ENCODE measurements around the gene TRIM17.
"Not testable (repeated sequence)": the region's sequence is repeated elsewhere in the genome, so short reads cannot be mapped to it uniquely, and the experiment has no call there.

The TRIM17 gene

GRCh38 chr1:228446852-228447251 is 30.2 kb upstream of the TRIM17 start:
- DNase-seq: no peak

DNA sequence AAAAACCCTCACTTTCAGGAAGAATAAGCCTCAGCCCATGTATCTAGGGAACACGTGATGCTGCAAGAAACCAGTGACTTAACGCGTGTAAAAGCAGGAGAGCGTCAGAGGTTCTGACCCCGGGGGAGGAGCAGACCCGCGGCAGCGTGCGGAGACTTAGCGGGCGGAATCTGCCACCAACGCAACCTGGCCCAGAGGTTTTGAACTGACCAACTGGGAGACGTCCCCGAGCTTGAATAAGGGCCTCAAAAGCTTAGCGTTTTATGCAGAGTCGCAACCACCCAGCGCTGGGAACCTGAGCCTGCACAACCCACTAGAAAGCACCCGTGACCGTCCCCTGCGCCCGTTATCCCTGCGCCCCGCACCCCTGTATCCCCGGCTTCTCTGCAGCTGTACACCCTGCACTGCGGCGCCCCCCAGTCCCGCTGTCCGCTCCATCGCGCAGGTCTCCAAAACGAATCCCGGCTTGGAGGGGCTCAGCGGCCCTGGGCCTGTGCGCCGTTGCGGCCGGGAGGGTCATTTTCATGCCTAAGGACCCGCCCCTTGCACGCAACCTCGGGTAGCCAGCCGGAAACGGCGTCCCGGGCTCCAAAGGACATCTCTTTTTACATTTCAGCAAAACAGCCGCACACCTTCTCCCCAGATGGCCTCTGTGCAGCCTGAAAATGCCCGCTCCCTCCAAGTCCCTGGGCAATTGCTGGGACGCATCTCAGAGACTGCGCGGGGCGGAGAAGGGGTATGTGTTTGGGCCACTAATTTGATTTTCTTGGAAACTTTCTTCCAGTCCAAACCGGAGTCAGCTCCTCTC is 29.4 kb upstream of the TRIM17 start:
- no peak for DNase-seq

GRCh38 chr1:228445490-228445842 is 28.8 kb upstream of the TRIM17 start:
- DNase-seq: no peak

DNA sequence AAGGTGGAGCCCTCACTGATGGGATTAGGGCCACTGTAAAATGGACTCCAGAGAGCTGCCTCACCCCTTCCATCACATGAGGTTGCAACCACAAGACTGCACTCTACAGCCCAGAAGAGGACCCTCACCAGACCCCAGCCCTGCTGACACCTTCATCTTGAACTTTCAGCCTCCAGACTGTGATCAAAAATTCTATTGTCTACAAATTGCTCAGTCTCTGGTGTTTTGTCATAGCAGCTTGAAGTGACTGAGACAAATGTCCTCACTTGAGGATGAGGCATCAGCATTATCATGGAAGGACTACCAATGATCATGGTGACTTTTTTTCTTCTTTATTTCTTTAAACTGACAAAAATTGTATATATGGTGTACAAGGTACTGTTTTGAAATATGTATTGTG is 26.7 kb upstream of the TRIM17 start:
- no peak for DNase-seq

DNA sequence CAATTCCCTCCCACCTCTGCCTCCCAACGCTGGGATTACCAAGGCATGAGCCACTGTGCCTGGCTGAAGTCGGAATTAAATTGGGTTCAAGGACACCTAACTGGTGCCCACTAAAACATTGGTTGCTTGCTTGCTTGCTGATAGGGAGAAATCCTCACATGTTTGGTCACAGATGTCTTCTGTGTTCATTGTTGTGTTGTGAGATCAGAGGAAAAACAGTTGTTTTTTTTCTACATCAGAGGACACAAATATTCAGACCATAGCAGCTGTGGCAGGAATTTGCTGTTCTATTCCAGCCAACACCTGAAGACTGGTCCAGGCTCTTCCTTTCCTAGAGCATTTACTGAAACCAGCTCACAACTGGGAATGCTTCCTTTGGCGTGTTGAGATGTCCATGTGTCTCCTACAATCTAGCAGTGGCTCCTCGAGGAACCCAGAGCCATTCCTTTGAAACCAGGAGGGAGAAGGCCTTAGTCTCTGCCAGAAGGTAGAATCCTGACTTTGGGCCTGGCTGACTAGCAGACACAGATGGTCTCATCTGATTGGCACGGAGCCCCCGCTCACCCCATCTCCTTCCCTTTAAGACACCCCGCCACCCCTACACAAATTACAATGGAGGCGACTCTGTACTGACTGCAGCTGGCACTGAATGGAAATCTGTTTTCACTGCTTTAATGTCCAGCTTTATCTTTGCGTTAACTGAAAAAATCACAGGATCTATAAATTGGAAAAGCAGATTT is 24.3 kb upstream of the TRIM17 start:
- no peak for DNase-seq

GRCh38 chr1:228438266-228438665 is 21.6 kb upstream of the TRIM17 start:
- DNase-seq: no peak

- no peak for DNase-seq
Observed at GRCh38 chr1:228437424-228437962, 20.8 kb upstream of the TRIM17 start.

- no peak for DNase-seq
Observed at GRCh38 chr1:228434689-228435088, 18.0 kb upstream of the TRIM17 start.

GRCh38 chr1:228433337-228434053 is 16.8 kb upstream of the TRIM17 start:
- not testable (repeated sequence) for DNase-seq

GRCh38 chr1:228430243-228430642 is 13.6 kb upstream of the TRIM17 start:
- DNase-seq: no peak

GRCh38 chr1:228429698-228430097 is 13.0 kb upstream of the TRIM17 start:
- no peak for DNase-seq

GRCh38 chr1:228429007-228429406 is 12.3 kb upstream of the TRIM17 start:
- DNase-seq: no peak

- no peak for DNase-seq
Observed at GRCh38 chr1:228428412-228428811, 11.8 kb upstream of the TRIM17 start.

DNA sequence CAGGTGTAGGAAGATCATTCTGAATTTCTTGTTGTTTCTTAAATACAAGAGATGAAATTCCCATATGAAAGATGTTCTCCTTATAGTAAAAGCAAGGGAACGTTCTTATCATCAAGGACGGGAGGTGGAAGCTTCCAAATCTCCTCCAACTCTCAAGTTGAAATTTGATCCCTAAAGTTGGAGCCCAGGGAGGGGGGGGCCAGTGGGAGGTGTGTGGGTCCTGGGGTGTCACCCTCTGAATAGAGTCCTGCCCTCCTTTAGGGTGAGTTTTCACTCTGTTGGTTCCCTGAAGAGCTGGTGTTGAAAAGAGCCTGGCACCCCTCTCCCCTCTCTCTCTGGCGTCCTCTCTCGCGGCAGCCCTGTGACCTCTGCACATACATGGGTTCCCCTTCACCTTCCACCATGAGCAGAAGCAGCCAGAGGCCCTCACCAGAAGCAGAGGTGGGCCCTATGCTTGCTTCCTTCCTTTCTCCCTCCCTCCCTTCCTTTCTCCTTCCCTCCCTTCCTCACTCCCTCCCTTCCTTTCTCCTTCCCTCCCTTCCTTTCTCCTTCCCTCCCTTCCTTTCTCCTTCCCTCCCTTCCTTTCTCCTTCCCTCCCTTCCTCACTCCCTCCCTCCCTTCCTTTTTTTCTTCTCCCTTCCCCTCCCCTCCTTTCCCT is 10.0 kb upstream of the TRIM17 start:
- DNase-seq: no peak

- no peak for DNase-seq
Observed at GRCh38 chr1:228424685-228425660, 8.3 kb upstream of the TRIM17 start.

DNA sequence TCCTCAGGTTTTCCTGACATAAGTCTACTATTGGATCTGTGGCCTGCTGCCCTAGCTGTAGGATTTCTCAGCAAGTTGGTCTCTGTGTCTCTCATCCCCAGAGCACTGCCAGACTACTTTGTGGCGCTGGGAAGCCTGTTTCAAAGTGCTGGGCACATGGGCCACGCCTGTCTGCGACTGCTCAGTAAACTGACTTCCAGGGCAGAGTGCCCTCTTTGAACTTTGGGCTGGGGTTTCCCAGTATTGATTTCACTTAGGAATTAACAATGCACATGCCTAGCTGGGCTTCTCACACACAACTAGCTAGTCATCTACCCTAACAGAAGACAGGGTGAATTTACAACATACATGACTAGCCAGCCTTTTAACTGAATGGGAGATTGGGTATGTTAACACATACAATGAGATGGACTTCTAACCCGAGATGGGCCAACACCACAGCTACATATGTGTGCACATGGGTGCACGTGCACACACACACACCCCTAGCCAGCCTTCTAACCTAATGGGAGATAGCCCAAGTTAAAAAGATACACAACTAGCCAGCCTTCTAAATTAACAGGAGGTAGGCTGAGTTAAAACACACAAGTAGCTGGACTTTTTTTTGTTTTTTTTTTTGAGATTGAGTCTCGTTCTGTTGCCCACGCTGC is 6.9 kb upstream of the TRIM17 start:
- no peak for DNase-seq

DNA sequence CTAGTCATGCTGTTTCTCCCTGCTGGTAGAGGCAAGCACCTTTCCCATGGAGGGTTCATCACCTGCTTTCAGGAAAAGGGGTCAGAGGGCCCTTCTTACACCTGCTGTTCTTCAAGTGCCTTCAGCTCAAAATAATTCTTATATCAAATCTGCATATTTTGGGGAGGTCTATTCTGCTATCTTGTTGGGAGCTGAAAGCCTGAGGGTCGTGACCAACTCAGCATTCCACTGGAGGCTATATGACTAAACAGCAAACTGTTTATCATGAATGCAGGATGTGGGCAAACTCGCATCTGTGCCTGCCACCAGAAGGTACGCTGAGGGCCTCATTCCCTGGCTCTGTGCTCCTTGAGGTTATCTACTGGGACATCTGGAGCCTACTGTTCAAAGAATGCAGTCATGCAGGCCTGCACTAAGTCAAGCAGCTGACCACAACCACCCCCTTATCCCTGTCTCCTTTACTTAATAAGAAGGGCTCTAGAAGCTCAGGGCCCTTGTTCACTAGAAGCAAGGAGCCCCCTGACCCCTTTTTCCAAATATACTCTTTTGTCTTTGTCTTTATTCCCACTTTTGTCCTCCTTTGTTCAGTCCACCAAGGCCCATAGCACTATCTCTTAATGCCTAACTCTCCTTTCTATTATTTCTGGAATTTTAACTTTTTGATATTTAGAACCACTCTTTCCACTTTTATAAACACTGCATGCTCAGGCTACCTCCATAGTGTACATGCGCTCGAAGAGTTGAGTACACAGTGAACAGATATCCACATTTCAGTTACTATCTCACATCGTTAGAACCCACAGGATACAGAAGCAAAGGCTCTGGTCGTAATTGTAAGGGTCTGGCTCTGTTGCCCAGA is 4.5 kb upstream of the TRIM17 start:
- DNase-seq: no peak

DNA sequence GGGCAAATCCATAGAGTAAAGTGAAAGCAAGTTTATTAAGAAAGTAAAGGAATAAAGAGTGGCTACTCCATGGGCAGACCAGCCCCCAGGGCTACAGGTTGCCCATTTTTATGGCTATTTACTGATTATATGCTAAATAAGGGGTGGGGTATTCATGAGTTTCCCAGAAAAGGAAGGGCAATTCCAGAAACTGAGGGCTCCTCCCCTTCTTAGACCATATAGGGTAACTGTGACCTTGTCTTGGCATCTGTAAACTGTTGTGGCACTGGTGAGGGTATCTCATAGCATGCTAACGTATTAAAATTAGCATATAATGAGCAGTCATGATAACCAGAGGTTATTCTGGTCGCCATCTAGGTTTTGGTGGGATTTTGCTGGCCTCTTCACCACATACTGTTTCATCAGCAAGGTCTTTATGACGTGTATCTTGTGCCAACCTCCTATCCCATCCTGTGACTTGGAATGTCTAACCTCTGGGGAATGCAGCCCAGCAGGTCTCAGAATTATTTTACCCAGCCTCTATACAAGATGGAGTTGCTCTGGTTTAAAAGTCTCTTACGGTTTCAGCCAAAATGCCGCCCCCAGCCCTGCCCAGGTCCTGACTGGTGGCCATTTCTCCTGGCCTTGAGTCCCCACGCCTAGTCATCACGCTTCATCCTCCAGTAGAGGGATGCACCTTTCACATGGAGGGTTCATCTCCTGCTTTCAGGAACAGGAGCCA is 982 bp upstream of the TRIM17 start:
- DNase-seq: no peak

- no peak for DNase-seq
Observed at GRCh38 chr1:228417061-228417460, 400 bp upstream of the TRIM17 start.

DNA sequence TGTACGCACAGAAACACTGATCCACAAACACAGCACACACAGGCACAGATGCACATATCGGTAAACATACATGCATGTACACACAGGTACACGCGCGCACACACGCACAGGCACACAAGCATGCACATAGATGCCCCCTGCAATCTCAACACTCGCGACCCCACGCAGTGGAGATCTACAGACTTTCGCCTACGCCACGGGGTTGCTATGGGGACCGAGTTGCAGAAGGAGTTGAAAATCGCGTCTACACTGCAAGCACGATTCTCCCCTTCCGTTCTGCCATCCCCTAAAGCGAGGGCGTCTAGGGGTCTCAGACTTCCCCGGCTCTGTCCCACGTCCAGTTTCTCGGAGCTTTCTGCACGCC is 826 bp downstream of the TRIM17 start:
- DNase-seq: no peak
